HepG2 (cell line): ENCODE measurements around the gene UCKL1. TPM values are rescaled to one million over a fixed set of nuclear protein-coding genes. Genes with fewer than 3 reads are reported as not detected.
A peak's percentile ranks its signal among the peaks of the same experiment; 100 is the strongest.

Experiments
- ATF6 ChIP-seq: sonication (generic); formaldehyde crosslinking; conservative IDR thresholded peaks from 2 replicates; pipeline ENCODE4 v1.4.0; 2020; ENCODE audit warnings: missing genetic modification reagents
- GMEB2 ChIP-seq: IDR thresholded peaks from 2 replicates; pipeline ENCODE4 v1.6.1; 2016; ENCODE audit warnings: missing biosample characterization, missing genetic modification reagents, low read depth
- KDM1A ChIP-seq: IDR thresholded peaks from 2 replicates; pipeline ENCODE4 v1.6.1; 2016; ENCODE audit warnings: missing compliant biosample characterization
- NFIB ChIP-seq: sonication (generic); formaldehyde crosslinking; IDR thresholded peaks from 2 replicates; pipeline ENCODE4 v1.9.0; 2021; ENCODE audit warnings: missing genetic modification reagents, mild to moderate bottlenecking, borderline replicate concordance
- NRL ChIP-seq: sonication (generic); formaldehyde crosslinking; IDR thresholded peaks from 2 replicates; pipeline ENCODE4 v1.5.0; 2020; ENCODE audit warnings: missing genetic modification reagents, mild to moderate bottlenecking, moderate library complexity, borderline replicate concordance
- PLRG1 ChIP-seq: fragments of 450-650 bp; conservative IDR thresholded peaks from 2 replicates; pipeline ENCODE4 v1.6.1; 2016
- REXO4 ChIP-seq: sonication (generic); formaldehyde crosslinking; IDR thresholded peaks from 2 replicates; pipeline ENCODE4 v1.8.0; 2022; ENCODE audit warnings: missing genetic modification reagents, mild to moderate bottlenecking, borderline replicate concordance
- SATB2 ChIP-seq: sonication (generic); formaldehyde crosslinking; IDR thresholded peaks from 2 replicates; pipeline ENCODE4 v1.5.0; 2020; ENCODE audit warnings: missing genetic modification reagents
- SMAD9 ChIP-seq: sonication (generic); formaldehyde crosslinking; IDR thresholded peaks from 2 replicates; pipeline ENCODE4 v1.5.1; 2020; ENCODE audit warnings: mild to moderate bottlenecking, missing genetic modification reagents
- SMC3 ChIP-seq: IDR thresholded peaks from 2 replicates; pipeline ENCODE4 v1.6.1; 2011; ENCODE audit warnings: low read length, improper control_type of control experiment
- SNRNP70 ChIP-seq: fragments of 200-400 bp; formaldehyde crosslinking; IDR thresholded peaks from 2 replicates; pipeline ENCODE4 v1.6.1; 2017; ENCODE audit warnings: mild to moderate bottlenecking, low read depth, low read length, moderate library complexity
- THAP9 ChIP-seq: sonication (generic); formaldehyde crosslinking; IDR thresholded peaks from 2 replicates; pipeline ENCODE4; 2020; ENCODE audit warnings: missing genetic modification reagents, mild to moderate bottlenecking, borderline replicate concordance
- ZGPAT ChIP-seq: IDR thresholded peaks from 2 replicates; pipeline ENCODE4 v1.6.1; 2016; ENCODE audit warnings: mild to moderate bottlenecking
- ZNF256 ChIP-seq: sonication (generic); formaldehyde crosslinking; conservative IDR thresholded peaks from 2 replicates; pipeline ENCODE4 v1.4.0; 2020; ENCODE audit warnings: missing genetic modification reagents
- ZNF350 ChIP-seq: sonication (generic); formaldehyde crosslinking; IDR thresholded peaks from 2 replicates; pipeline ENCODE4 v1.4.0; 2020; ENCODE audit warnings: mild to moderate bottlenecking, low read depth, missing genetic modification reagents, borderline replicate concordance
- ZNF670 ChIP-seq: sonication (generic); formaldehyde crosslinking; IDR thresholded peaks from 2 replicates; pipeline ENCODE4 v1.8.0; 2022; ENCODE audit warnings: mild to moderate bottlenecking, missing genetic modification reagents, borderline replicate concordance
- ZNF704 ChIP-seq: sonication (generic); formaldehyde crosslinking; IDR thresholded peaks from 2 replicates; pipeline ENCODE4 v1.8.1; 2023; ENCODE audit warnings: mild to moderate bottlenecking, inconsistent platforms, moderate library complexity, missing genetic modification reagents, borderline replicate concordance
- polyA plus RNA-seq, 8 experiments: library from polyadenylated mRNA; depleted of rRNA in 3 of 8; stranded (reverse) in 7 of 8; unstranded in 1 of 8; fragments of >200 nt; fragmentation: Illumina TruSeq in 4 of 8; extraction: Trizol in 4 of 8; gene quantifications; 2 replicates each; pipeline versions ENCODE4 v1.2.1 to v1.2.3, GENCODE V29; 2011 to 2016; ENCODE audit warnings: low read depth in 4 of 8, missing spikeins in 1 of 8, mixed read lengths in 1 of 8; ENCODE audit not compliant: insufficient read depth in 1 of 8
- total RNA-seq, 5 experiments: library from RNA; depleted of rRNA; stranded (reverse); fragments of >200 nt; fragmentation: Illumina TruSeq; extraction: Trizol; gene quantifications; 2 replicates each; pipeline ENCODE4 v1.2.3, GENCODE V29; 2016; ENCODE audit warnings: low read depth in 1 of 5
- TF ChIP-seq, protein P1 (sequence below): sonication (generic); formaldehyde crosslinking; conservative IDR thresholded peaks from 2 replicates; pipeline ENCODE4 v1.4.0; 2020; ENCODE audit warnings: missing genetic modification reagents

UCKL1 gene
- total and polyA plus RNA-seq, 2 of the 13 experiments (the other 11 are each of a cell fraction or from before 2014, with no cell fraction given): 50.2 to 126 TPM

- TF ChIP-seq THAP9 (CRISPR knock-in tag) (0 out of 2 replicates have a peak, but pooled peaks have one; percentile 23), ZNF256 (CRISPR knock-in tag) (peak; percentile 60; the same call in 1 of the 2 replicates), NFIB (CRISPR knock-in tag) (no peak), ZNF350 (CRISPR knock-in tag) (peak; percentile 91), REXO4 (no peak), SMAD9 (CRISPR knock-in tag) (peak; percentile 84; the same call in 1 of the 2 replicates), PLRG1 (no peak), ZGPAT (CRISPR knock-in tag) (peak; percentile 73), KDM1A (no peak), ZNF704 (CRISPR knock-in tag) (no peak; the same call in 1 of the 2 replicates), SMC3 (no peak), NRL (CRISPR knock-in tag) (peak; percentile 88), ZNF670 (no peak), SNRNP70 (no peak), GMEB2 (peak; percentile 33; the same call in 1 of the 2 replicates), SATB2 (no peak), ATF6 (CRISPR knock-in tag) (no peak)
- TF ChIP-seq, protein P1, sequence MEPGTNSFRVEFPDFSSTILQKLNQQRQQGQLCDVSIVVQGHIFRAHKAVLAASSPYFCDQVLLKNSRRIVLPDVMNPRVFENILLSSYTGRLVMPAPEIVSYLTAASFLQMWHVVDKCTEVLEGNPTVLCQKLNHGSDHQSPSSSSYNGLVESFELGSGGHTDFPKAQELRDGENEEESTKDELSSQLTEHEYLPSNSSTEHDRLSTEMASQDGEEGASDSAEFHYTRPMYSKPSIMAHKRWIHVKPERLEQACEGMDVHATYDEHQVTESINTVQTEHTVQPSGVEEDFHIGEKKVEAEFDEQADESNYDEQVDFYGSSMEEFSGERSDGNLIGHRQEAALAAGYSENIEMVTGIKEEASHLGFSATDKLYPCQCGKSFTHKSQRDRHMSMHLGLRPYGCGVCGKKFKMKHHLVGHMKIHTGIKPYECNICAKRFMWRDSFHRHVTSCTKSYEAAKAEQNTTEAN (CRISPR knock-in tag): no peak; the same call in 1 of the 2 replicates
Observed at GRCh38 chr20:63957004-63957689, 931 bp upstream of the UCKL1 start (continued).
